Fibroblast of the aortic adventitia (primary cell): ENCODE measurements around the gene RHOJ. TPM values are rescaled to one million over a fixed set of nuclear protein-coding genes. Genes with fewer than 3 reads are reported as not detected.
A peak's percentile ranks its signal among the peaks of the same experiment; 100 is the strongest.

Experiments used
- DNase-seq: peaks from one replicate; pipeline ENCODE4 v3.0.0-alpha.2; 2010; ENCODE audit warnings: low read depth
- H3K4me3 ChIP-seq: 2 replicates; pipeline ENCODE4 v1.5.1; 2011; ENCODE audit warnings: low read depth, mild to moderate bottlenecking, control low read depth, low read length, moderate library complexity
- CTCF ChIP-seq: IDR thresholded peaks from 2 replicates; pipeline ENCODE4 v1.5.1; 2011; ENCODE audit warnings: mild to moderate bottlenecking, low read length, control low read depth, inconsistent platforms; ENCODE audit not compliant: insufficient read depth
- total RNA-seq: library from RNA; depleted of rRNA; stranded (reverse); fragments of >200 nt; gene quantifications from 2 replicates; pipeline ENCODE4 v1.2.3, GENCODE V29; 2012; ENCODE audit warnings: low replicate concordance

The RHOJ gene
- total RNA-seq, 1 donor, result 13.5 TPM

- DNase-seq, result no peak
- no peak for TF ChIP-seq CTCF
- no peak overlapping the region for H3K4me3 ChIP-seq
Observed at GRCh38 chr14:63326840-63327239, 122.6 kb downstream of the RHOJ start.

GRCh38 chr14:63328787-63329737 lies 124.8 kb downstream of the RHOJ start:
- H3K4me3 ChIP-seq, result no peak overlapping the region
- no peak for TF ChIP-seq CTCF
- peak; percentile 19 for DNase-seq

- TF ChIP-seq CTCF, result no peak
- DNase-seq, result peak; percentile 5
- H3K4me3 ChIP-seq, result no peak overlapping the region
Observed at GRCh38 chr14:63342371-63342770, 138.1 kb downstream of the RHOJ start.

Other genes starting within 250 kb of the RHOJ start
- gene KCNH5, start 159.0 kb upstream of the RHOJ start, total RNA-seq, result 0.36 TPM in 1 of 2 replicates, not detected in the other
- not detected in 2 replicates for gene GPHB5, start 114.5 kb downstream of the RHOJ start, total RNA-seq